Mesenchymal stem cell (in vitro differentiated cells and primary cell): ENCODE data around the gene ROR2.

ENCODE experiments used
- DNase-seq: peaks from one replicate; pipeline ENCODE4 v3.0.0-alpha.2; 2013
- H2AFZ ChIP-seq: one replicate; pipeline ENCODE4 v1.6.1; 2013; ENCODE audit warnings: low read depth, mild to moderate bottlenecking, control low read depth, inconsistent platforms, low read length, moderate library complexity
- H2AK5ac ChIP-seq: 2 replicates; pipeline ENCODE4 v1.6.1; 2013; ENCODE audit warnings: low read length, moderate library complexity, mild to moderate bottlenecking, inconsistent platforms; ENCODE audit not compliant: severe bottlenecking
- H2BK120ac ChIP-seq: one replicate; pipeline ENCODE4 v1.6.1; 2013; ENCODE audit warnings: low read depth, mild to moderate bottlenecking, inconsistent platforms, low read length, moderate library complexity
- H2BK12ac ChIP-seq, 2 experiments: one replicate each; pipeline ENCODE4 v1.6.1; 2013; ENCODE audit warnings: inconsistent platforms in 2 of 2, low read length in 2 of 2, mild to moderate bottlenecking in 2 of 2, moderate library complexity in 2 of 2, control low read depth in 1 of 2
- H2BK15ac ChIP-seq: one replicate; pipeline ENCODE4 v1.6.1; 2013; ENCODE audit warnings: mild to moderate bottlenecking, low read depth, inconsistent platforms; ENCODE audit not compliant: poor library complexity, severe bottlenecking
- H2BK5ac ChIP-seq: 2 replicates; pipeline ENCODE4 v1.6.1; 2013; ENCODE audit warnings: low read depth, mild to moderate bottlenecking, low read length, control low read depth, inconsistent platforms; ENCODE audit not compliant: poor library complexity, severe bottlenecking
- H3K14ac ChIP-seq, 2 experiments: one replicate each; pipeline ENCODE4 v1.6.1; 2013; ENCODE audit warnings: inconsistent platforms in 2 of 2, low read length in 2 of 2, control low read depth in 1 of 2, mild to moderate bottlenecking in 1 of 2, moderate library complexity in 1 of 2
- H3K18ac ChIP-seq, 2 experiments: one replicate each; pipeline ENCODE4 v1.6.1; 2013; ENCODE audit warnings: inconsistent platforms in 2 of 2, low read length in 2 of 2, control low read depth in 1 of 2, low read depth in 1 of 2, mild to moderate bottlenecking in 1 of 2
- H3K23ac ChIP-seq, 2 experiments: one replicate each; pipeline ENCODE4 v1.6.1; 2013; ENCODE audit warnings: inconsistent platforms in 2 of 2, low read length in 2 of 2, mild to moderate bottlenecking in 2 of 2, moderate library complexity in 2 of 2, control low read depth in 1 of 2
- H3K27ac ChIP-seq: 2 replicates; pipeline ENCODE4 v1.5.1; 2013; ENCODE audit warnings: mild to moderate bottlenecking, moderate library complexity, low read length, control low read depth, inconsistent platforms; ENCODE audit not compliant: poor library complexity, severe bottlenecking
- H3K27me3 ChIP-seq, 2 experiments: 2 replicates each; pipeline versions ENCODE4 v1.6.1 to v1.7.0; 2013; ENCODE audit warnings: low read length in 2 of 2, mild to moderate bottlenecking in 2 of 2, moderate library complexity in 2 of 2, control low read depth in 1 of 2, inconsistent platforms in 1 of 2; ENCODE audit not compliant: control insufficient read depth in 1 of 2, insufficient read depth in 1 of 2
- H3K36me3 ChIP-seq, 2 experiments: 2 replicates each; pipeline versions ENCODE4 v1.6.1 to v1.7.0; 2013; ENCODE audit warnings: low read length in 2 of 2, control low read depth in 1 of 2, inconsistent platforms in 1 of 2, low read depth in 1 of 2, mild to moderate bottlenecking in 1 of 2; ENCODE audit not compliant: insufficient read depth in 2 of 2, control insufficient read depth in 1 of 2
- H3K4ac ChIP-seq, 2 experiments: one replicate each; pipeline ENCODE4 v1.6.1; 2013; ENCODE audit warnings: inconsistent platforms in 2 of 2, low read length in 2 of 2, mild to moderate bottlenecking in 2 of 2, moderate library complexity in 2 of 2, control low read depth in 1 of 2, low read depth in 1 of 2
- H3K4me1 ChIP-seq: 2 replicates; pipeline ENCODE4 v1.6.1; 2013; ENCODE audit warnings: low read depth, low read length, control low read depth; ENCODE audit not compliant: control insufficient read depth, insufficient read depth
- H3K4me2 ChIP-seq: 2 replicates; pipeline ENCODE4 v1.6.1; 2013; ENCODE audit warnings: low read length, mild to moderate bottlenecking, inconsistent platforms; ENCODE audit not compliant: poor library complexity, severe bottlenecking
- H3K4me3 ChIP-seq, 2 experiments: 2 replicates each; pipeline versions ENCODE4 v1.5.1 to v1.7.0; 2013; ENCODE audit warnings: low read length in 2 of 2, mild to moderate bottlenecking in 2 of 2, control low read depth in 1 of 2, low read depth in 1 of 2; ENCODE audit not compliant: insufficient read depth in 1 of 2
- H3K79me1 ChIP-seq: replicated peaks from 2 replicates; pipeline ENCODE4 v1.6.1; 2013; ENCODE audit warnings: mild to moderate bottlenecking, control low read depth, low read length, inconsistent platforms; ENCODE audit not compliant: poor library complexity, severe bottlenecking
- H3K9ac ChIP-seq: 2 replicates; pipeline ENCODE4 v1.7.0; 2013; ENCODE audit warnings: mild to moderate bottlenecking, low read length, moderate library complexity
- H3K9me3 ChIP-seq: 2 replicates; pipeline ENCODE4 v1.7.0; 2013; ENCODE audit warnings: mild to moderate bottlenecking, low read length; ENCODE audit not compliant: control insufficient read depth
- H4K8ac ChIP-seq: one replicate; pipeline ENCODE4 v1.6.1; 2013; ENCODE audit warnings: inconsistent platforms, mild to moderate bottlenecking, low read length, moderate library complexity
- H4K91ac ChIP-seq: one replicate; pipeline ENCODE4 v1.6.1; 2013; ENCODE audit warnings: mild to moderate bottlenecking, low read length, inconsistent platforms
- WGBS: methylation state at CpG from one replicate; pipeline ENCODE4 v1.1.7; 2013; ENCODE audit warnings: mixed read lengths; 5-methylcytosine and 5-hydroxymethylcytosine counted together

The ROR2 gene

DNA sequence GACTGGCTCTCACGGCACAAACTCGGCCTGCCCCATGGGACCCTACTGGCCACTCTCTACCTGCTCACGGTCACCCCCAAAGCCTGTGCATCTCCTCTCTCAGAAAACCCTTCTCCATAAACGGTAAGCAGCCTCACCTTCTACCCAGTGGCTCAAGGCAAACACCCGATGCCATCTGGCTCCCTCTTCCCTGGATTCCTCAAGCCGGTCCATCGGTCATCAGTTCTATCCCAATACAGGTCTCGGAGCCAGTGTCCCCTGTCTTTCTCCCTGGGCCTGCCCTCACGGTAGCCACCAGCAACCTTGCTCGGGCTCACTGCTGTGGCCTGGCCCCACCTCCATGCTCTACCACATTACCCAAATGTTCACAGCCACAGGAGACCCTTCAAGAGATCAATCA lies 134.1 kb downstream of the ROR2 start:
- Histone ChIP-seq H3K4ac (peak overlapping the region; percentile 40 to 57), H2BK5ac (no peak overlapping the region), H4K8ac (no peak overlapping the region), H2BK120ac (peak overlapping the region; percentile 54), H3K36me3 (no peaks in the 10 kb centered on the region), H3K4me2 (no peak overlapping the region), H3K18ac (peak overlapping the region; percentile 29 to 78), H2AK5ac (peak overlapping the region; percentile 14), H3K9me3 (no peaks in the 10 kb centered on the region), H4K91ac (peak overlapping the region; percentile 91), H3K4me1 (peaks cover 29% of the 10 kb centered on the region), H3K9ac (no peak overlapping the region), H3K4me3 (no peak overlapping the region), H2BK15ac (peak overlapping the region; percentile 44), H3K27me3 (no peaks in the 10 kb centered on the region), H3K23ac (no peak overlapping the region), H3K27ac (no peak overlapping the region), H2BK12ac (peak overlapping the region; percentile 62 to 87), H3K14ac (no peak overlapping the region), H3K79me1 (peaks cover 37% of the 10 kb centered on the region), H2AFZ (no peak overlapping the region)
- no peak for DNase-seq
- 98% methylated on average over 10 of the region's 10 CpGs for WGBS

DNA sequence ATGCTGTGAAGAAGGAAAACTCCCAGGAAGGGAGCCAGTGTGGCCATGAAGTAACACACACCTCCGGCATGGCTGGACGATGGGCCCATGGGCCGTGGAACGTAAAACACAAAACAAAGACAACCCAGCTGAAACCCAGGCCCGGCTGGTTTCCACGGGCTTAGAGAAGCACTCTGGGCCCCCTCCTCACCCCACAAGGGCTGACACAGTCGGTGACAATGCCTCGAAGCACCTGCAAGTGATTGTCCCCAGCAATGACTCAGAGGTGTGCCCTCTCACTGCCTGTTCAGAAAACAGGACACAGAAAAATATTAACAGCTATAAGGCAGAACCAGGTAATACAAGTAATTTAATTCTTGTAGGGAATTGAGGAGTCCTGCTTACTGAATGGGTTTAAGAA lies 135.3 kb downstream of the ROR2 start:
- Histone ChIP-seq H3K14ac (no peak overlapping the region), H3K79me1 (peaks cover 43% of the 10 kb centered on the region), H2BK12ac (peak overlapping the region in 1 of 2 experiments; percentile 31), H4K91ac (no peak overlapping the region), H3K27ac (no peak overlapping the region), H3K36me3 (peaks cover 0 to 5% of the 10 kb centered on the region in 2 experiments), H3K9me3 (no peaks in the 10 kb centered on the region), H3K4me2 (no peak overlapping the region), H3K9ac (no peak overlapping the region), H3K4me1 (peaks cover 35% of the 10 kb centered on the region), H3K4ac (no peak overlapping the region), H2BK5ac (no peak overlapping the region), H3K4me3 (no peak overlapping the region), H2AK5ac (no peak overlapping the region), H2AFZ (no peak overlapping the region), H3K18ac (no peak overlapping the region), H4K8ac (peak overlapping the region; percentile 56), H3K23ac (no peak overlapping the region), H3K27me3 (no peaks in the 10 kb centered on the region), H2BK120ac (no peak overlapping the region), H2BK15ac (peak overlapping the region; percentile 71)
- no peak for DNase-seq
- WGBS, result 92% methylated on average over 8 of the region's 8 CpGs

DNA sequence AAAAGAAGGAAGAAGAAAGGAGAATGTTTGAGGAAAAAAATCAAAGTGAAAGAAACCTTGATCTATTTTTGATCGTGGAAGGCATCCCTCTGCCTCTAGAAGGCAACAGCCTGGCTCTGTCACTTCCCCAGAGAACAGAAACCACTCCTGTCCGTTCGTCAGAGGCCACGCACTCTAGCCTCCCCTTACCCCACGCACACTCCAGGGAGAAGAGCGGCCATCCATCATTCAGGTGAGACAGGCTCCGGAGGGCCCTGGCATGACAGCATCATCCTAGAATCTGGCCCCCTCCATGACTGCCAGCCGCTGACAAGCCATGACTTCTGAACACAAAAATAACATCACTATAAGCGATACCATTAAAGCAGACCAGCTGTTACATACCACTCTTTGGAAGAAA lies 135.8 kb downstream of the ROR2 start:
- H2BK120ac ChIP-seq, result no peak overlapping the region
- H2AFZ ChIP-seq, result no peak overlapping the region
- H3K27ac ChIP-seq, result no peak overlapping the region
- peak overlapping the region in 1 of 2 experiments; percentile 67 for H3K18ac ChIP-seq
- H2AK5ac ChIP-seq, result no peak overlapping the region
- WGBS, result 57% methylated on average over 9 of the region's 9 CpGs
- H4K8ac ChIP-seq, result no peak overlapping the region
- no peak overlapping the region for H3K4me3 ChIP-seq
- H3K4me2 ChIP-seq, result no peak overlapping the region
- peak overlapping the region in 1 of 2 experiments; percentile 8 for H3K14ac ChIP-seq
- no peak for DNase-seq
- no peak overlapping the region for H3K23ac ChIP-seq
- no peak overlapping the region for H3K9ac ChIP-seq
- peak overlapping the region in 1 of 2 experiments; percentile 3 for H3K4ac ChIP-seq
- peaks cover 40% of the 10 kb centered on the region for H3K4me1 ChIP-seq
- peaks cover 47% of the 10 kb centered on the region for H3K79me1 ChIP-seq
- no peak overlapping the region for H2BK15ac ChIP-seq
- no peaks in the 10 kb centered on the region for H3K27me3 ChIP-seq
- H4K91ac ChIP-seq, result no peak overlapping the region
- H2BK5ac ChIP-seq, result no peak overlapping the region
- H3K36me3 ChIP-seq, result peaks cover 0 to 5% of the 10 kb centered on the region in 2 experiments
- H3K9me3 ChIP-seq, result no peaks in the 10 kb centered on the region
- H2BK12ac ChIP-seq, result peak overlapping the region in 1 of 2 experiments; percentile 29

DNA sequence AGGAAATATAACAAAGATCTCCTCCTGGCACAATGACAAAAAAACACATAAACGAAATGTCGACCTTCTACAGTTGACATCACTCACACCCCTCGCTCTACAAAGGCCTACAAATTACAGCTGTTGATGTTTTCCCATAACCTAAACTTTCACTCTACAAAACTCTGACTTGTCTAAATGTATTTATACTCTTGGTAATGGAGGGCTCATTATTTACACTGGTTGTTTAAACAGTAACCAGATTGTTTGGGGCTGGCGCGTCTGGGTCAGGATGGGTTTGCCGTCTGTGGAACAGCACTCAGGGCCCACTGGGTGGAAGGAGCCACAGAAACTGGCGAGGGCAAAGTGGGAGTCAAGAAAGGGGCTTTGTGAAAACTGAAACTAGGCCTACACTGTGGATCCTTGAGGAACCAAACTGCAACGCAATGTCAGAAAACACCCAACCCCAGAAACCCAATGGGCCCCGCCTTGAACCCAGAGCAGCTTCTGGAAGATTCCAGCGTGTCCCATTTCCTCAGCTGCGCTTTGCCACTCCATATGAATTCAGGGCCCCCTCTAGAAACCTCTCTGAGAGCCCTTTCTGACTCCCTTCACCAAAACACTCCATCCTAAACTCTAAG lies 136.7 kb downstream of the ROR2 start:
- Histone ChIP-seq H3K9ac (no peak overlapping the region), H2BK5ac (no peak overlapping the region), H3K27ac (no peak overlapping the region), H3K79me1 (peaks cover 41% of the 10 kb centered on the region), H2BK15ac (peak overlapping the region; percentile 17), H3K9me3 (no peaks in the 10 kb centered on the region), H4K8ac (peak overlapping the region; percentile 14), H3K18ac (no peak overlapping the region), H3K4me2 (no peak overlapping the region), H2AK5ac (no peak overlapping the region), H3K27me3 (no peaks in the 10 kb centered on the region), H3K14ac (no peak overlapping the region), H3K23ac (no peak overlapping the region), H4K91ac (no peak overlapping the region), H3K4me1 (peaks cover 36% of the 10 kb centered on the region), H2AFZ (no peak overlapping the region), H2BK120ac (no peak overlapping the region), H2BK12ac (peak overlapping the region in 1 of 2 experiments; percentile 55), H3K36me3 (peaks cover 0 to 5% of the 10 kb centered on the region in 2 experiments), H3K4me3 (no peak overlapping the region), H3K4ac (peak overlapping the region in 1 of 2 experiments; percentile 9)
- WGBS, result 81% methylated on average over 11 of the region's 11 CpGs
- DNase-seq, result peak; percentile 28
